ENCODE results near the gene SLC5A10.
"Not testable (repeated sequence)": the region's sequence is repeated elsewhere in the genome, so short reads cannot be mapped to it uniquely, and the experiment has no call there.

The SLC5A10 gene

GRCh38 chr17:19046782-19047375, 94.9 kb downstream of the SLC5A10 start, which contains the start of gene GRAP:
Gene GRAP (minus strand): TSS chr17:19046957. CDS start chr17:19046926, 31 bp downstream.
- DNase-seq (ENCODE audit: low read depth) = not testable (repeated sequence)

- not testable (repeated sequence) for DNase-seq (ENCODE audit: low read depth)
Measured at GRCh38 chr17:19047510-19047909, 95.5 kb downstream of the SLC5A10 start.

- DNase-seq (ENCODE audit: low read depth) = not testable (repeated sequence)
Measured at GRCh38 chr17:19048826-19049225, 96.9 kb downstream of the SLC5A10 start.

GRCh38 chr17:19055447-19055846, 103.5 kb downstream of the SLC5A10 start:
- not testable (repeated sequence) for DNase-seq (ENCODE audit: low read depth)

- DNase-seq (ENCODE audit: low read depth) = not testable (repeated sequence)
Measured at GRCh38 chr17:19062009-19062717, 110.2 kb downstream of the SLC5A10 start.

GRCh38 chr17:19062718-19063325, 110.9 kb downstream of the SLC5A10 start:
- not testable (repeated sequence) for DNase-seq (ENCODE audit: low read depth)

GRCh38 chr17:19063326-19063956, 111.5 kb downstream of the SLC5A10 start:
- not testable (repeated sequence) for DNase-seq (ENCODE audit: low read depth)

- not testable (repeated sequence) for DNase-seq (ENCODE audit: low read depth)
Measured at GRCh38 chr17:19064378-19064777, 112.4 kb downstream of the SLC5A10 start.

- not testable (repeated sequence) for DNase-seq (ENCODE audit: low read depth)
Measured at GRCh38 chr17:19070318-19071168, 118.6 kb downstream of the SLC5A10 start.
